Stimulated activated CD4-positive, alpha-beta T cell treated with anti-CD3 and anti-CD28 coated beads, Interleukin-1b, Interleukin-23, amount 100 ng/mL, for 1 hour (primary cell): ENCODE measurements around the gene TAPBPL.
"Not testable (repeated sequence)": the region's sequence is repeated elsewhere in the genome, so short reads cannot be mapped to it uniquely, and the experiment has no call there.

Experiments
- DNase-seq, 2 donors: peaks; one replicate each; pipeline ENCODE4 v3.0.0-alpha.2; 2020; ENCODE audit warnings: low read depth in 2 of 2

TAPBPL gene, protein sequence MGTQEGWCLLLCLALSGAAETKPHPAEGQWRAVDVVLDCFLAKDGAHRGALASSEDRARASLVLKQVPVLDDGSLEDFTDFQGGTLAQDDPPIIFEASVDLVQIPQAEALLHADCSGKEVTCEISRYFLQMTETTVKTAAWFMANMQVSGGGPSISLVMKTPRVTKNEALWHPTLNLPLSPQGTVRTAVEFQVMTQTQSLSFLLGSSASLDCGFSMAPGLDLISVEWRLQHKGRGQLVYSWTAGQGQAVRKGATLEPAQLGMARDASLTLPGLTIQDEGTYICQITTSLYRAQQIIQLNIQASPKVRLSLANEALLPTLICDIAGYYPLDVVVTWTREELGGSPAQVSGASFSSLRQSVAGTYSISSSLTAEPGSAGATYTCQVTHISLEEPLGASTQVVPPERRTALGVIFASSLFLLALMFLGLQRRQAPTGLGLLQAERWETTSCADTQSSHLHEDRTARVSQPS

DNA sequence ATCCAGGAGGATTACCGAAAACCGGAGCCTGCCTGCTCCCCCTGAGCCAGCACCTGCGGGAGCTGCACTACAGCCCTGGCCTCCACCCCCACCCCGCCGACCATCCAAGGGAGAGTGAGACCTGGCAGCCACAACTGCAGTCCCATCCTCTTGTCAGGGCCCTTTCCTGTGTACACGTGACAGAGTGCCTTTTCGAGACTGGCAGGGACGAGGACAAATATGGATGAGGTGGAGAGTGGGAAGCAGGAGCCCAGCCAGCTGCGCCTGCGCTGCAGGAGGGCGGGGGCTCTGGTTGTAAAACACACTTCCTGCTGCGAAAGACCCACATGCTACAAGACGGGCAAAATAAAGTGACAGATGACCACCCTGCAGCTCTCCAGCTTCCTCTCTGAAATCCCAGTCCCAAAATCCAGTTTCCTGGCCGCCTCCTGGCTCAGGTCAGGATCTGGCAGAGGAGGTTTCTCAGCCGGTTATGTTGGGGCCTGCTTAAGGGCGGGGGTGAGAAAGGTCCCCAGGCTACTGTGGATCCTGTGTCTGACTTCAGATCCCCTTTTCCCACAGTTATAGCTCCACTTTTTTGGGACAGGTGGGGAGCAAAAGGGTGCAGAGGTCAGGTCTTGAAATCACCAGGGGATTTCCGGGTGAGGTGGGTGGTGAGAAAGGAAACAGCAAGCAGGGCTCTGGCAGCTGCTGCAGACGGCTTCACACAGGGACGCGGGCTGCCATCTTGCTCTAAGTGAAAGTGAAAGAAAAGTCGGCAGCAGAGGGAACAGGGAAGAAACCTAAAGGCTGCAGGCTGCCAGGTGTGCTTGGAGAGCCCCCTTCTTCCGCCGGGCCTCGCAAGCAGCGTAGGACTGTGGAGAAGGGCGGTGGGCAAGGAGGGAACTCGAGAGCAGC is at the start of gene TAPBPL:
Gene TAPBPL (plus strand): TSS at position 695 of the 897 bp plus-strand sequence. CDS start 207 bp downstream, outside the sequence.
- DNase-seq, result peak in 1 of 2 donors; percentile 37

DNA sequence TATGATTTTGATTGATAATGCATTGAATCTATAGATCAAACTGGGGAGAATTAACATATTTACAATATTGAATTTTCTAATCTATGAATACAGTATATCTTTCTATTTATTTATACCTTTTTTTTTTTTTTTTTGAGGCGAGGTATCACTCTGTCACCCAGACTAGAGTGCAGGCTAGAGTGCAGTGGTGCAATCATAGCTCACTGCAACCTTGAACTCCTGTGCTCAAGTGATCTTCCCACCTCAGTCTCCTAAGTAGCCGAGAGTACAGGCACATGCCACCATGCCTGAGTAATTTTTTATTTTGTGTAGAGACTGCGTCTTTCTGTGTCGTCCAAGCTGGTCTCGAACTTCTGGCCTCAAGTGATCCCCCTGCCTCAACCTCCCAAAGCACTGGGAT is 47.5 kb upstream of the TAPBPL start:
- DNase-seq, result no peak

DNA sequence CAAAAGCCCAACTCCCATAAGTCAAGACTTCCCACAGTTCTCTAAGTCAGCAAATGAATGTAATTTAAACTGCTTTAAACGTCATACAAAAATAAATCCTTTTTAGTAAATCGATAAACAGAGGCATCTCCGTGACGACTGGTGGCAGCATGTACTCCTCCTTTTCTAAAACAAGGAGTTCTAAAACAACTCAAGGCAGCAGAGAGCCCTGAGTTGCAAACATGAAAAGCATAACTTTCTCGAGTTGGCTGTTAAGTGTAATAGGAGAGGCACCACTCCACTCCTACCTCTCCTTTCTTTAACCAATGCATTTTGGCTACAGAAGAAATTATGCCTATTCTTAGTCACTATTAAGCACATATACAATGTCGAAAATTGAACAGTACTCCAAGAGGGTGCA is 45.9 kb upstream of the TAPBPL start:
- no peak for DNase-seq

DNA sequence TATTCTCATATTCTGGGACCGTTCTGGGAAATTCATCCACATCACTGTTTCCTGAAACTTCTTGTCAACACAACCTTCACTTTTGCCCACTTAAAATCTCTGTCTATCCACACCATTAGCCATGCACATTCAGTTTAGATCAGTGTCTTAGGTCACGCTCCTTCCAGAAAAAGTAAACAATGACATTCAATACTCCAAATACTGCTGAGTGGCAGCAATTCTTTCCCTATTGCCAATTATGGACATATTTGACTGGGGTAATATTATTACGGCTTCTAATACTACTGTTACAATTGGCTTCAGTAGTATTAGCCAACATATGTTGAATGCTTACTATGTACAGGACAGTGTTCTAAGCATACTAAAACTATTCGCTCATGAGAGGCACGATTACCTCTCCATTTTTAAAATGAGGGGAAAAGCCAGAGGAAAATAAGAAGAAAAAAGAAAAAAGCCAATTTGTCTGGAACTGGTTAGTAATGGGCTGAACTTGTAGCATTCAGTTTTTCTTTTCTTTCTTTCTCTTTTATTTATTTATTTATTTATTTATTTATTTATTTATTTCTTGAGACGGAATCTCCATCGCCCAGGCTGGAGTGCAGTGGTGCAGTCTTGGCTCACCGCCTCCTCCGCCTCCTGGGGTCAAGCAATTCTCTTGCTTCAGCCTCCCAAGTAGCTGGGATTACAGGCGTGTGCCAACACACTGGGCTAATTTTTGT is 44.4 kb upstream of the TAPBPL start:
- DNase-seq, result no peak

DNA sequence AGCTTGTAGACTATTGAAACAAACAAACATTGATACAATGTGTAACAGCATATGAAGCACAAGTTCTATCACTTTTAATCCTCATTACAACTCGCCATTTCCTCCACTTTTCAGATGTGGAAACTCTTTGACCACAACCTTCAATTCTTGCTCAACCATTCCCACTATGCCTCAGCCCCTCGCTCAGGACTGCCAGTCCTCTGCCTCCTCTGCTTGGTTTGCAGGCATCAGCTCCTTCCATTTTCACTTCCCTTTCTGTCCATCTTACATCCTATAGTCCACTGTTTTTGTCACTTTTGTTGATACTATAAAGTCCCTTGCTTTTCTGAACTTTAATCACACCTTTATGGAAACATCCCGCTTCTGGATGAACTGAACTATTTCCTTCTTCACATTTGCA is 35.2 kb upstream of the TAPBPL start:
- no peak for DNase-seq

DNA sequence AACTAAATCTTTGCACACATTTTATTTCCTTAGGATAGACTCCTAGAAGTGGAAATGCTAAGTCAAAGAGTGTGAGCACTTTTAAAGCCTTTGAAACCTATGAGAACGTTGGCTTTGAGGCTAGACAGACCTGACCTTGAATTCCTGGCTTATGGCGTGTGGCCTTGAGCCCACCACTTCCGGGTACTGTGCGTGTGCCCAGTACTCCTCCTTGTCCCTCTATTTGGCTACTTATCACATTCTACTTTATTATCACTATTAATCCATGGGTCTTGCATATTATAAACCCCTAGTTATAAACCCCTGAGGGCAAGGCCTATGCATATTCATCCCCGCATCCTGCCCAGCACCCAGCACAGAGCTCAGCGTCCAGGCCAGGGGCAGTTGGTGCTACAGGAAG is 33.0 kb upstream of the TAPBPL start:
- DNase-seq, result no peak

DNA sequence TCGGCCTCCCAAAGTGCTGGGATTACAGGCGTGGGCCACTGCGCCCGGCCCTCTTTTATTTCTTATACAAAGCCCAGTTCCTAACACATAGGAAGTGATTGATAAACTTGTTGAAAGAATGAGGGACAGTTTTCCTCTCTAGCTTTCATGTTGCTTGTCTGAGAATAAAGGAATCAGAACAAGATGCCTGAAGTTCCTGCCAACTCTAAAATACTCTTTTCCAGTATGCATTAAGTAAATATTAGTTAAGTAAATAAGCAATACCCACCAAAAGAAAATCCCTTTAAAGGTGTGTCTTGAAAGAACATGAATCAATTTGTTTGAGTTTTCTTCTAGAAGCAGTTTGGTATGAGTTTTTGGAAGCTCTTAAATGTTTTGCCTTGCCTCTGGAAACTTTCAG is 31.5 kb upstream of the TAPBPL start:
- no peak for DNase-seq

DNA sequence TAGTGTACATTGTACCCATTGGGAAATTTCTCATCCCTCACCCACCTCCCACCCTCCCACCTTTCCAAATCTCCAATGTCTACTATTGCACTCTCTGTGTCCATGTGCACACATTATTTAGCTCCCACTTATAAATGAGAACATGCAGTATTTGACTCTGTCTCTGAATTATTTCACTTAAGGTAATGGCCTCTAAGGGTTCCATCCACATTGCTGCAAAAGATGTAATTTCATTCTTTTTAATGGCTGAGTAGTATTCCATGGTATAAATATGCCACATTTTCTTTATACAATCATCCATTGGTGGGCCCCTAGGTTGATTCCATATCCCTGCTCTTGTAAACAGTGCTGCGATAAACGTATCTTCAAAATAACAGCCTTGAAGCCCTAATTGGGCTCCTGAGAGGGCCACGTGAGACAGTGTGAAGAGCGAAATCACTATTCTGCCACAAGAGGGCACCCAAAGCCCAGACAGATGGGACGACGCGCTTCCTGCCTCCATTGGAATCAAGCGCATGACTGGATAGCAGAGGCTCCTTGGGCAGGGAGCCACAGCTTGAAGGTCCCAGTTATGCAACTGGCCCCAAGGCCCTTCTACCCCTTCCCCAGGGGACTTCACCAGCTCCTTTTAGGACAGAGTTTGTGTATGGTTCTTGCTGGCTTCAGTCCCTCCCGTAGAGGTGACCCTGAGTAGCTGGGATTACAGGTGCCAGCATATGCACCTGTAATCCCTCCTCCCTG is 28.4 kb upstream of the TAPBPL start:
- peak in 1 of 2 donors; percentile 50 for DNase-seq

DNA sequence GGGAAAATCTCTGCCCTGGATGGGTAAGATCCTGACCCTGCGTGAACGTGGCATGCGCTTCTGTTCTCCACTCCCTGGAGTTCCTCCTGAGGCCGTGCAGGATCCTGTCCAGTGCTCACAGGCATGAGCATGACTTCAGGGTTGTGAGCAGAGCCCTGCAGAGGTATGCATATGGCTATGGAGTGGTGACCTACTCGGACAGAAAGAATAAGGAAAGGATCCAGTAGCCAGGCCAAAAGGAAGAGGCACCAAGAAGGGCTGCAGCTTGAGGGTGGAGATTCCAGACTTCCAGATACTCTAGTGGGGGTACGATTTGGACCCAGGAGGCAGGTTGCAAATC is 27.9 kb upstream of the TAPBPL start:
- DNase-seq, result no peak

DNA sequence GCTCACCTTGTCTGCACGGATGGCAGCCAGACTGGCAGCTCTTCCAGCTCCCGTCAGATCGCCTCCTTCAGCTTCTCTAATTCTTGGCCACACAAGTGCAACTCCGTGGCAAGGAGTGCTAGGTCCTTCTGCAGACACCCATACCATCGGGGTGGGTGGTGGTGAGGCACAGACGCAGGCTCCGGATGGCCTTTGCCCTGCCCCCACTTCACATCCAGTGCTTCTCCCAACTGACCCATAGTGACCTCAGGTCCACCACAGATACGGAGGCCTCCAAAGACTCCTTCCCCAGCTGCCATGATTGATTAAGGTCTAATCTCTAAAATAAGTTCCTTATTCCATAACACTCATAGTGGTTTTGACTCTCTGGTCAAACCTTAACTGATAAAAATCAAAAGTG is 27.0 kb upstream of the TAPBPL start:
- DNase-seq, result no peak

DNA sequence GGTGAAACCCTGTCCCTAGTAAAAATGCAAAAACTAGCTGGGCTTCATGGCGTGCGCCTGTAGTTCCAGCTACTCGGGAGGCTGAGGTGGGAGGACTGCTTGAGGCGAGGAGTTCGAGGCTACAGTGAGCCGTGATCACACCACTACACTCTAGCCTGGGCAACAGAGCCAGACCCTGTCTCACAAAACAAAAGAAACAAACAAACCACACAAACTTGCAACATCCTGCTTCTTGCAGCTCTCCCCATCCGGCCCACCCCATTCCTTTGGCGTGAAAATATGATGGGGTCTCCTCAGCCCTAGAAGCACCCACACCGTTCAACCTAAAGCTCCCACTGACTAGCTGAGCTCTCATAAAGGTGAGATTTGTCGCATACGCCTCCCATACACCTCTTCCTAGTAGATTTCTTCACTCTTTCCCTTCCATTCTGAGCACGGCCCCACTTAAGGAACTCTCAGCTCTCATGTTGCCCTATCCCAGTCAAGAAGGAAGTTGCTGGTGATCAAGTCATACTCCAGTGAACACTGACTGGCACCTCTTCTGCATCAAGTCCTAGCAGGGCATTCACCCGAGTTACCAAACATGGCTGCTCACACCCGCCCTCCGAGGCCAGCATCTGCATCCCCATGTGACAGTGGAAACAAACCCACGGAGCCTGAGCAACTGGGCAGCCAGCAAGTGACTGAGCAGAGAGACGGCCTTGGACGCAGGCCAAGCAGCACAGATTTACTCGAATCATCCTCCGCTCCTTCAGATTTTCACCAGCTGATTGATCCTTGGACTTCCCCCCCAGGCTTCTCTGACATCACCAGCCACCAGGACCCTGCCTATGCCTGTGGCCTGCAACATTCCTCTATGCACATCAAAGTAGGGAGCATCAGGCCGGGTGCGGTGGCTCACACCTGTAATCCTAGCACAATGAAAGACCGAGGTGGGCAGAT is 26.0 kb upstream of the TAPBPL start:
- no peak for DNase-seq

DNA sequence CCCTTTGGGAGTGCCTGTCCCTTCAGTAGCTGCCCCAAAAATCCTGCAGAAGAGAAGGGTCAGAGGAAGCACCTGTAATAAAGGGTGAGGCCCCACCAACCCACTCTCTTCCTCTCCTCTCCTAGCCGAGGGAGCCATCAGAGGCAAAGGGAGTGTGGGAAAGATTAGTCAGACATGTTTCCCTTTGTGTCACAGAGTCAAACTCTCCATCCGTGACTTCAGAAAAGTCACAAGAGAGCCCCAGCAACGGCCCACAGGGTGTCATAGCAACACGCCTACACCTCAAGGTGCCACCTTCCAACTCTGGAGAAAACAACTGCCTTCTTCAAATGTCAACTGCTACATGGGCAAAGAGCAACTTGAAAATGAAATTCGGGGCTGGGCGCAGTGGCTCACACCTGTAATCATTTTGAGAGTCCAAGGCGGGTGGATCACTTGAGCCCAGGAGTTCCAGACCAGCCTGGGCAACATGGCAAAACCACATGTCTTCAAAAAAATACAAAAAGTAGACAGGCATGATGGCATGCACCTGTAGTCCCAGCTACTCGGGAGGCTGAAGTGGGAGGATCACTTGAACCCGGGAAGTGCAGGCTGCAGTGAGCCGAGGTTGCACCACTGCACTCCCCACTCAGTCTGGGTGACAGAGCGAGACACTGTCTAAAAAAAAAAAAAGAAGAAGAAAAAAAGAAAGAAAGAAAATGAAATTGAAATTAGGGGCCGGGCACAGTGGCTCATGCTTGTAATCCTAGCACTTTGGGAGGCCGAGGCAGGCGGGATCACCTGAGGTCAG is 24.8 kb upstream of the TAPBPL start:
- peak; percentile 72 to 77 for DNase-seq

DNA sequence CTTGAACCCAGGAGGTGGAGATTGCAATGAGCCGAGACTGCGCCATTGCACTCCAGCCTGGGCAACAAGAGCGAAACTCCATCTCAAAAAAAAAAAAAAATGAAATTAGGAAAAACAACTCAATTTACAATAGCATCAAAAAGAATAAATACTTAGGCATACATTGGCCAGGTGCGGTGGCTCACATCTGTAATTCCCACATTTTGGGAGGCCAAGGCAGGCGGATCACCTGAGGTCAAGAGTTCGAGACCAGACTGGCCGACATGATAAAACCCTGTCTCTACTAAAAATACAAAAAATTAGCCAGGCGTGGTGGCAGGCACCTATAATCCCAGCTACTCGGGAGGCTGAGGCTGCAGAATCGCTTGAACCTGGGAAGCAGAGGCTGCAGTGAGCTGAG is 24.0 kb upstream of the TAPBPL start:
- not testable (repeated sequence) for DNase-seq

DNA sequence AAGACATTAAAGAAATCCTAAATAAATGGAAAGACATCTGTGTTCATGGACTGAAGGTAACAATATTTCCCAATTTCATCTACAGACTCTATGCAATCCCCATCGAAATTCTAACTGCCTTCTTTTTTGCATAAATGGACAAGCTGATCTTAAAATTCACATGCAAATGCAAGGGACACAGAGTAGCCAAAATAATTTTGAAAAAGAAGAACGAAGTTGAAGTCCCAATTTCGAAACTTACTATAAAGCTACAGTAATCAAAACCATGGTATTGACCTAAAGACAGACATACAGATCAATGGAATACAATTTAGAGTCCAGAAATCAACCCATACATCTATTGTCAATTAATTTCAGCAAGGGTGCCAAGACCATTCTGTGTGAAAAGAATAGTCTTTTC is 23.5 kb upstream of the TAPBPL start:
- no peak for DNase-seq

DNA sequence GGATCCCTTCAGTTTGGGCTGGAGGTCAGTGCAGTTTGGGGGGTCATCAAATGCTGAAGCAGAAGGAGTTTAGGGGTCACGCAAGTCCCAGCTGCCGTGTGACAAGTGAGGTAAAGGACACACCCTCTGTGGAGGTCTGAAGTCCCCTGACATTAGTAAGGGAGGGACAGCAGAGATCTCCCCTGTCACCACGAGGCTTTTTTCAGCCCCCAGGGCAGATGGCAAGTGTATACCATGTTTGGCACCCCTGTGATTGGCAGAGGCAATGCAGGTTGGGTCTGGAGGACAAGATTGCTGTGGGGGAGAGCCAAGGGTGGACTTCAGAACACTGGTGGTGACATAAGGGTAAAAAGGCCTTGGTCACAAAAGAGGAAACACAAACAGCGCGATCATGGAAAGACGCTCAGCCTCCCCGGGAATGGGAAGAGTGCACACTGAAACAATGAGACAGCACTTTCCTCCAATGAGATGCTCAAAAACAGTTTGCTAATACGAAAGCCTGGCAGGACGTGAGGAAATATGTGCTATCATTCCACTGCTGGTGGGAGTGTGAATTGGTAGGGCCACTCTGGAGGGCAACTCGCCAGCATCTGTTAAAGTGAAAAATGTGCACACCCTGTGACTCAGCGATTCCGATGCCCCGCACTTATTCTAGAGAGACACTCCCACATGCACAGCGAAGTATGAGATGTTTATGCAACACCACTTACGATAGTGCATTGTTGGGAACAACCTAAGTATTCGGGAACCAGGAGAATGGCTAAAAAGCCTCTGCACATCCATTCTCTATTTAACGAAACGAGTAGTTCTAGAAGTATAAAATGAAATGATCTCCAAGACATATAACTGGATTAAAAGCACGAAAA is 21.5 kb upstream of the TAPBPL start:
- no peak for DNase-seq

DNA sequence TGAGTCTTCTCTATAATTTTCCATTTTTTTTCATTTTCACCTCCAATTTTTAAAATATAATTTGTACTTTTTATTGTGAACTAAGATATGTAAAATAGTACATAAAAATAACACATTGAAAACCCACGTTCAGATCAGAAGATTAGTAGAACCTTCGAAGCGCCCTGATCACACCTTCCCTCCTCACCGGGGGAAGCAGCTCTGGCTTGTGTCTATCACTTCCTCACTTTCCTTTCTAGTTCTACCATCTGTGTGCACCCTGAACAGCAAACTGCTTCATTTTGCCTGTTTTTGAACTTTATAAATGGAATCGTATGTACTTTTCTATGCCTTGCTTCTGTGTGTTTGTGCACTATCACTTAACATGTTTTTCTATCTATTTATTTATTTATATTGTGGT is 18.9 kb upstream of the TAPBPL start:
- no peak for DNase-seq

DNA sequence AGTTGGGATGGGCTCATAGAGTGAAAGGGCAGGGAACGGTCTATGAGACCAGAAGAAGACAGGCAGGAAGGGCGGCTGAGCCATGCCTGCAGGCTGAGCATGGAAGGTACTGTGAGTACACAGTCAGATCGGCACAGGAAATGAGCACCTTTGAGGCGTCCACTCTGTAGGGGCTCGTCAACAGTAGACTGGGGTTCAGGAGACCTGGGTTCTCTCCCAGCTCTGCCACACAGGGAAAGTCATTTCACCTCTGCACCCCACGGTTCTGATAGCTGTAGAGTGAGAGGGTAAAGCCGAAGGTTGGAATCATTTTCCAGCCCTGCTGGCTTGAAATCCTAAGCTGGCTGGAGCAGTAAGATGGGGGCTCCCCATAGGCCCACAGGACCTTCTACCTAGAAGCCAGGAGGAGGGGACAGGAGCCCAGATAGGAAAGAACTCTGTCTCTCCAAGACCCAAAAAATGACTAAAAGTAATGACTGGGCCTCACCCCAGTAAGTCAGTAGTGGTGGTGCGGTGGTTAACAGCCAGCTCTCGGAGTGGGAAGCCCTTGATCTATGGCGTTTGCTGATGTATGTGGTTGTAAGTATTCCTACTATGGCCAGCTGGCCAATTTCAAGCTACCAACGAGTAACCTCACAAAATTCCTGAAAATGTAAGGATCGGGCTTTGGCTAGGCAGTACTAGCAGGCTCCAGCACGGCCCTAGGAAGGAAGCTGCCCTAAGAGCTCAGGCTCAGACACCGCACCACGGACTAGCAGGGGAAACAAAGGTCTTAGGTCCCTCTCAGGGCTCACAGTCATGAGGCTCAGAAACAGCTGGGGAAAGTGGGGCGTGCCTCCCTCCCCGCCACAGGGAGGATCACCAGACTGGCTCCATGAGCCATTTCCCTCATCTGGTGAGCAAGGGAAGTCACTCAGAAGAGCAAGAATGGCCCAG is 17.4 kb upstream of the TAPBPL start:
- DNase-seq, result no peak
